Vagina (tissue), 2 donors: ENCODE data around the gene ZNF442.

Source experiments
- CTCF ChIP-seq, 3 experiments: fragments of 450-650 bp in 2 of 3; fragments of 200-600 bp in 1 of 3; sonication (generic) in 1 of 3; IDR thresholded peaks; one replicate each; pipeline ENCODE4 v1.5.1; 2017 to 2019; ENCODE audit warnings: antibody characterized with exemption in 3 of 3, mild to moderate bottlenecking in 2 of 3, moderate library complexity in 2 of 3
- POLR2A ChIP-seq, 2 donors: fragments of 450-650 bp; IDR thresholded peaks; one replicate each; pipeline ENCODE4 v1.6.1; 2017; ENCODE audit warnings: antibody characterized with exemption in 2 of 2, mild to moderate bottlenecking in 2 of 2, moderate library complexity in 2 of 2
- POLR2AphosphoS5 ChIP-seq, 2 donors: sonication (generic); formaldehyde crosslinking; IDR thresholded peaks; one replicate each; pipeline ENCODE4 v1.9.0; 2017; ENCODE audit warnings: antibody characterized with exemption in 2 of 2, mild to moderate bottlenecking in 2 of 2, low read depth in 1 of 2; ENCODE audit not compliant: insufficient read depth in 1 of 2

GRCh38 chr19:12380444-12380737 is 14.9 kb upstream of the ZNF442 start:
- TF ChIP-seq POLR2A (IDR thresholded peaks at IDR 0.05) (no peak), CTCF (IDR thresholded peaks at IDR 0.05) (no peak), POLR2AphosphoS5 (IDR thresholded peaks at IDR 0.05; ENCODE audit: insufficient read depth in 1 of 2, low read depth in 1 of 2) (no peak)
